ENCODE data around the gene TMEM238.
"Not testable (repeated sequence)": the region's sequence is repeated elsewhere in the genome, so short reads cannot be mapped to it uniquely, and the experiment has no call there.

The TMEM238 gene
- 1.6 to 6.8 reads per million in 2 donors for total RNA-seq

DNA sequence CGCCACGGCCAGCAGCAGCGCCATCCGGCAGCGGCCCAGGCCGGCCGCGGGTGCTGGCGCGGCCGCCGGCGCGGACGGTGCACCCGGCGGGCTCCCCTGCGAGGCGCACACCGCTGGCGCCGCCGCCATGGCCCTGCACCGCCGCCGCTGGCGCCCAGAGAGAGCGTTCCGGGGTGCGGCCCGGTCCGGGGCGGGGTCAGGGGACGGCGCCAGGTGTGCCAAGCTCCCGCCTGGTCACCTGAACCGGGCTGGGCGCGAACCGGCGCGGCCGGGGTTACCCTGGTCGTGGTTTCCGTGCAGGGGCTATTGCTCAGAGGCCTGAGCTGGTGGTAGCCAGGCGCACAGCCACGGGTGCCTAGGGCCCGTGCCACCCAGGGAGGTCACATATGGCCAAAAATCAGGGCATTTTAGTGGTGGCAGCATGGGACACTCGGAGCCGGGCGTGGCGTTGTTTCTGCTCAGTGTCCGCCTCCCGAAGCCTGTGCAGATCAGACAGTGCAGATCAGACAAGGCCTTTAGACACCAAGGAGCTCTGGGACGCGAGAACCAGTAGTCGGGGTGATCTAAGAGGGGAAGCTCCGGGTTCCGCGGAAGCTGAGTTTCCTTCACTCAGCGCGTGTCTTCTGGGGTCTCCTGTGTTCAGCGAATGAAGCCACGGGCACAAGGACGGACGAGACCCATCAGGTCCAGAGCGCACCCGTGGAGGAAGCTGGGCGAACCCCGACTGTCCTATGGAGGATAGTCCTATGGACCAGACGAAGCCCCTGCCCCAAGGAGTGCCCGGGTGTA, at the start of gene TMEM238:
Gene TMEM238 (minus strand): TSS at position 162 of the 789 bp plus-strand sequence. CDS start 33 bp downstream, at position 129.
- DNase-seq = no peak

DNA sequence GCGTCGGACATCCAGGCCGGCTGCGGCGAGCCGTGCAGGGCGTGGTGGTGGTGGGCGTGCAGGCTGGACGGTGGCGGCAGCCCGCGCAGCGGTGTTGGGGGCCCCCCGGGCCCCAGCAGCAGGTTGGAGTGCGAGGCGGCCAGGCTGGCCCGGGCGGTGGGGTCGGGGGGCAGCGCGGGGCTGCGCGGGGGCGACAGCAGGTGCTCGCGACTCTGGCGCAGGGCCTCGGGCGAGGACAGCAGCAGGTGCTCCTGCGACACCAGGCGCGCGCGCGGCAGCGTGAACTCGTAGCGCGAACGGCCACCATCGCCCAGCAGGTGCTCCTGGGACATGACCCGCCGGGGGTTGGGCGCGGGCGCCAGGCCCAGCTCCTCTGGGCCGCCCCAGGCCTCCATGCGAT, 49.2 kb upstream of the TMEM238 start:
- DNase-seq = no peak

- no peak for DNase-seq
Observed at GRCh38 chr19:55432241-55432959, 48.3 kb upstream of the TMEM238 start.

- no peak for DNase-seq
Observed at GRCh38 chr19:55431183-55431582, 47.1 kb upstream of the TMEM238 start.

- DNase-seq = no peak
Observed at GRCh38 chr19:55426042-55426441, 42.0 kb upstream of the TMEM238 start.

DNA sequence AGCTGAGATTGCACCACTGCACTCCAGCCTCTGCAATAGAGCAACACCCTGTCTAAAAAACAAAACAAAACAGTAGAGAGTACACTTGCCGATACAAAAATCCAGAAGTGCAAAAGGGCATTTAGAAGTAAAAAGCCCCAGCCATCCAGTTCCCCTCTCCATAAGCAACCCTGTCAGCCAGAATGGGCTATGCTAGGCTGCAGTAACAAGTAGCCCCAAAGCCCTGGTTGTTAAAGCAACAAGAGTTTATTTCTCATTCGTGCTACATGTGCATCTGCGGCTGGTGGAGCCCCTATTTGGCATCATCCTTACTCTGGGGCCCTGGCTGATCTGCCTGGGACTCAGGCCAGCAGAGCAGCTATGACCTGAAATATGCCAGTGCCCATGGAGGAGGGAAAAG, 40.4 kb upstream of the TMEM238 start:
- no peak for DNase-seq

DNA sequence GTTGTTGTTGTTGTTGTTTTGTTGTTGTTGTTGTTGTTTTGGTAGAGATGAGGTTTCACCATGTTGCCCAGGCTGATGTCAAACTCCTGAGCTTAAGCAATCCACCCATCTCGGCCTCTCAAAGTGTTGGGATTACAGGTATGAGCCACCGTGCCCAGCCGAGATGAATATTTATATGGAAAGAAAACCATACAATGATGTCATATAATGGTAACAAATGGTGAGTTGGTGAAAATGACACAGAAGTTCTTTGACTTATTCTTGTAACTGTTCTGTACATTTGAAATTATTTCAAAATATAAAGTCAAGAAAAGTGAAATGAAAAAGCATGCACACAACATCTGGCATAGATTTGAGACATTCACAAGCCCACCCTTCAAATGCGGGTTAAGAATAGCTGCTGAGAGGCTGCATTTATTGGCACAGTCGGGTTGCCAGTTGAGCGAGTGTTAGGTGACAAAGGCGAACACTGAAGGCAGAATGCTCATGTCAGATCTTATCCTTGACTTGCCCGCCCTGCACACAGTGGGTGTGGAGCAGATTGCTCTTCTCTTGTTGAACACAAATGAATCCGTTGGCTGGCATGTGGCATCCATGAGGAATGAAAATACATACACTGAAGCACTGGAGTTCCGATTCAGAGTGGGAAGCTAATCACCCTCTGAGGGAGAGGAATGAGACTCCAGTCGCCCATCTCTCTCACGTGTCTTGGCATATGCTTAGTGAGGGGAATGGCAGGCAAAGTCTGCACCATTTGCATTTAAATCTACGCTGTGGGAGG, 39.3 kb upstream of the TMEM238 start:
- DNase-seq = no peak

GRCh38 chr19:55421281-55421680, 37.2 kb upstream of the TMEM238 start:
- peak; percentile 26 for DNase-seq

DNA sequence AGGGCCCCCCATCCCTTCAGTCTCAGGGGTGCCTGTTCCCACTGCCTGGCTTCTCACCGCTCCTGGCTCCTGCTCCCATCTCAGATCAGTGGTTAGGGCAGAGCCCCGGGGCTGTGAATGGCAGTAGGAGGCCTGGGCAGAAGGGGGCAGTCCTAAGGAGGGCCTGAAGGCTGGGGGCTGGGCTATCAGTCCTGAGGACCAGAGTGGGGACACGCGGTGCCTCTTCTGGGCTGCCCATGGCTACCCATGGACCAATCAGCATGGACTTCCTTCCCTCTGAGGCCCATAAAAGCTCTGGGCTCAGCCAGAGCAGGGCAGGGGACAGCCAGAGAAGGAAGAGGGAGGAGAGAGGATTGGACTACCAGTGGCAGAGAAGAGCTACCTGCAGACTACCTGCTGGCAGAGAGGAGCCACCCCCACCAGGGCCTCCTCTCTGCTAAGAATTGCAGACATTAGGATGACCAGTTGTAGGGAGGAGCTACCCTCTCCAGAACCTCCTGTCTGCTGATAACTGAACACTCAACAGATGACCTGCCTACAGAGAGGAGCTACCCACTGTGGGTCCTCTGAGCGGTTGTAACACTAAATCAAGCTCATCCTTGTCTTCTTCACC, 35.6 kb upstream of the TMEM238 start:
- no peak for DNase-seq

- no peak for DNase-seq
Observed at GRCh38 chr19:55419103-55419502, 35.0 kb upstream of the TMEM238 start.

- peak; percentile 30 for DNase-seq
Observed at GRCh38 chr19:55418185-55418584, 34.1 kb upstream of the TMEM238 start.

DNA sequence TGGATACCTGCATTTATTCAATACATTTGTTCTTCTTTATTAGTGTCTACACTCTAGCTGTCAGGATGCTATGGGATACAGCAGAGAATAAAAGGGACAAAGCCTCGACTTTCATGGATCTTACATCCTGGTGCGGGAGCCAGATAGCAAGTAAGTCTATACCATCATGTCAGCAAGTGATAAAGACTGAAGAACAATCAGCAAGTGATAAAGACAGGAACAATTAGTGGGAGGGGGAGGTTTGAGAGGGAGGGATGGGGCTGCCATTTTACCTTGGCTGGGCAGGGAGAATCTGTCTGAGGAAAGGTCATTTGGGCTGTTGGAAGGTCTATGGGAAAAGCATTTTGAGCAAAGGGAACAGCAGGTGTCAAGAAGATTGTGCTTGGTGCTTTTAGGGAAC, 26.1 kb upstream of the TMEM238 start:
- no peak for DNase-seq

- DNase-seq = not testable (repeated sequence)
Observed at GRCh38 chr19:55409179-55409578, 25.1 kb upstream of the TMEM238 start.

DNA sequence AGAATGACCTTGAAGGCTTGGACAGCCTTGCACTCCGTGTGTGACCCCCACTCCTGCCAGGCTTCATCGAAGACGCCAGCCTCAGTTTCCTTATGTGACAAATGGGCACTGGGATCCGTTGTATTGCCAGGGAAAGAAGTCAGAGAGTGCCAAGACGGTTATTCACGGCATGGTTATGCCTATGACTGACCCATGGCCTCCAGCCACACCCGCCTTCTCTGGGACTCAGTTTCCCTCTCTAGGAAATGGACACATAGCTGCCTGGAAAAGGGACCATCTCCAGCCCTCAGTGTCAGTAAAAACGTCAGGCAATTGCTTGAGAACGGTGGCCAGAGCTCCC, 24.4 kb upstream of the TMEM238 start:
- DNase-seq = no peak

- DNase-seq = peak; percentile 92
Observed at GRCh38 chr19:55407800-55408532, 23.9 kb upstream of the TMEM238 start.

GRCh38 chr19:55407550-55407799, 23.4 kb upstream of the TMEM238 start, which contains the start of gene UBE2S:
Gene UBE2S (minus strand): TSS chr19:55407788. CDS start chr19:55407589, 199 bp downstream.
- not testable (repeated sequence) for DNase-seq

- DNase-seq = no peak
Observed at GRCh38 chr19:55406826-55407549, 22.9 kb upstream of the TMEM238 start.

DNA sequence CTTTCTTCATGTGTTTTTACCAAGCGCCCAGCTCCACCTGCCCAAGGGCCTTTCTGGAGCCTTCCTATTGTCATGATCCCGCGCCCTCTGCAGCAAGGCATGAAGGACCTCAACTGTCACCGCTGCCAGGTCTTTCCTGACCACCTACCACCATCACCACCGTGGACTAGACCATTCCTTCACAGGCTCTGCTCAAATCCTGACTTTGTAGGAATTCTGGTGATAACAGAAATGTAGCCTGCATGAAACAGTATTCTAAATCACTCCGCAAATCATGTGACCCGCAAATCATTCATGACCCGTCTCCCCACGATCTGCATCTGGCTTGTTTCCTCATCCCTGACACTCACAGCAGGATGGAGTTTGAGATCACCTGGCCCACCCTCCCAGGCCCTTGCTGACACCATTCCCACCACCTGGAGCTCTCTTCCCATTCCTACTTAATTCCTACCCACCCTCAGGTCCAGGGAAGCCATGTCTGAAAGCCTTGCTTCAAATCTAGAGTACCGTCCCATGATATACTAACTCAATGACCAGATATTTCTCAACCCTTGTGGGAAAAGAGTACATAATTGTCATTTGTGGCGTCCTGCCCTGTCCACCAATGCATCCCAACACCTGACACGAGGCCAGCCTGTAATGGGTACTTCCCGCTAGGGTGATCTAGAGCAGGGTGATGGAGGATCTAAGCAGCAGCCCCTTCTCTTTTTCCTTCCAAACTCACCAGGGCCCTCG, 22.2 kb upstream of the TMEM238 start:
- no peak for DNase-seq

DNA sequence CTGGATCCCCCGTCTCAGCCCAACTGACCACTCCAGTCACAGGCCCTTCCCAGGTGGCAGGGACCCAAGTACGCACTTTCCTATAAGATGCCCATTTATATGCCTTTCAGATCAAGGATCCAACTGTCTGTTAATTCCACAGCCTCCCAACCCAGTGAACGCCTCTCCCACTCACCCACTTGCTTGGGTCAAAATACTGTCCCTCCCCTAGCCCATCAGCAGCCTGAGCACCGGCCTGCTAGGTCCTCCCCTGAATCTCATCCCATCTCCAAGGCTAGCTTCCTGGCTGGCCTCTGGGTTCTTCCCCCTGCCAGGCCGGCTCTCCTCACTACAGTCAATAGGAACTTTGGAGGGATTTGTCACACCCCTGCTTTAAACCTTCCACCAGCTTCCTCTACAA, 21.5 kb upstream of the TMEM238 start:
- no peak for DNase-seq

GRCh38 chr19:55402509-55402908, 18.4 kb upstream of the TMEM238 start:
- DNase-seq = no peak

- not testable (repeated sequence) for DNase-seq
Observed at GRCh38 chr19:55401390-55401789, 17.3 kb upstream of the TMEM238 start.
